Measurements from ENCODE around the gene PACRGL.

GRCh38 chr4:20761826-20762225 is 61.6 kb downstream of the PACRGL start:
- no peak for TF ChIP-seq CTCF (IDR thresholded peaks at IDR 0.05; ENCODE audit: insufficient read depth, low read length, poor library complexity, severe bottlenecking)
- TF ChIP-seq EZH2phosphoT487 (conservative IDR thresholded peaks at IDR 0.05; ENCODE audit: low read length) = no peak

All from SU-DHL-6 (cell line).